Activated naive CD8-positive, alpha-beta T cell treated with anti-CD3 and anti-CD28 coated beads, Interleukin-2, amount 50 U/mL, for 24 hours (primary cell): ENCODE data around the gene TMEM179B.

ENCODE experiments used
- ATAC-seq: fragments of 150-1000 bp; cut with Tn5 transposase; one replicate; pipeline ENCODE4 v1.10.0; 2021
- DNase-seq: peaks from one replicate; pipeline ENCODE4 v3.0.0; 2021
- H3K27ac Mint-ChIP-seq: one replicate; pipeline ENCODE4 v1.8.0; 2021; ENCODE audit warnings: mild to moderate bottlenecking, mixed read lengths
- H3K27me3 Mint-ChIP-seq: one replicate; pipeline ENCODE4 v1.8.0; 2021; ENCODE audit warnings: mixed read lengths
- H3K36me3 Mint-ChIP-seq: one replicate; pipeline ENCODE4 v1.8.0; 2021; ENCODE audit warnings: low read depth, mixed read lengths
- H3K4me1 Mint-ChIP-seq: one replicate; pipeline ENCODE4 v1.8.0; 2021; ENCODE audit warnings: mixed read lengths
- H3K4me3 Mint-ChIP-seq: one replicate; pipeline ENCODE4 v1.8.0; 2021; ENCODE audit warnings: mild to moderate bottlenecking, moderate library complexity, mixed read lengths
- H3K9me3 Mint-ChIP-seq: one replicate; pipeline ENCODE4 v1.8.0; 2021; ENCODE audit warnings: mixed read lengths

TMEM179B gene

DNA sequence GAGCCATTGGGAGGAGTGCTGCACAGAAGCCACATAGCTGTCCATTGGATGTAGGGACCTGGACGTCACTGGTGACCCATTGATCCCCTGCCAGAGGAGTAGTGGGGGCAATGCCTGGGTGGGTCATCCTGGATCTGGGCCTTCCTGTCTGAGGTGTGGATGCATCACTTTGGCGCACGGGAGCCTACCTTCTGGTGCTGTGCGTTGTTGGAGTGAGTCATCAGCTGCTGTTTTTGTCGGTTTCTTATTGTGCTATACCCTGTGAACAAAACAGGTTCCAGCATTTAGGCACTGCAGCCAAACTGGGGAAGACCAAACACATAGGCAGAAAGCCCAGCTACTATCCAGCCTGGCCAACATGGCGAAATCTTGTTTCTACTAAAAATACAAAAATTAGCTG, 12.8 kb upstream of the TMEM179B start:
- no peak overlapping the region for H3K4me3 Mint-ChIP-seq
- no peak overlapping the region for H3K27ac Mint-ChIP-seq
- ATAC-seq = no peak

DNA sequence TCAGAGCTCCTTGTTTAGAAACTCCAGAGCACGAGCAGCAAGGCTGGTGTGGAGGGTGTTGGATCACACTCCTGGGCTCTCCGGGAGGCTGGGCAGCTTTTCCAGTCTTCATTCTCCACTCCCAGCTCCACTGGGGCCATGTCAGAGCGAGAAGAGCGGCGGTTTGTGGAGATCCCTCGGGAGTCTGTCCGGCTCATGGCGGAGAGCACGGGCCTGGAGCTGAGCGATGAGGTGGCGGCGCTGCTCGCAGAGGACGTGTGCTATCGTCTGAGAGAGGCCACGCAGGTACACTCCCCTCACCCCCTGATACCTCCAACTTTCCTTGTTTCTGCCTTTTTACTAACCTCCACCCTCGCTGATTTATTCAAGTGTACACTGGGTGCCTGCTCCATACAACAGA, 11.6 kb upstream of the TMEM179B start:
- peaks cover 10% of the 10 kb centered on the region for H3K36me3 Mint-ChIP-seq
- no peak for ATAC-seq
- DNase-seq = no peak
- H3K9me3 Mint-ChIP-seq = no peaks in the 10 kb centered on the region
- H3K27ac Mint-ChIP-seq = no peak overlapping the region
- H3K4me1 Mint-ChIP-seq = peaks cover 23% of the 10 kb centered on the region
- H3K4me3 Mint-ChIP-seq = no peak overlapping the region
- no peaks in the 10 kb centered on the region for H3K27me3 Mint-ChIP-seq

More for the DNA sequence above, 12.8 kb upstream of the TMEM179B start:
- Mint-ChIP-seq H3K36me3 (peaks cover 10% of the 10 kb centered on the region), H3K27me3 (no peaks in the 10 kb centered on the region), H3K4me1 (peaks cover 34% of the 10 kb centered on the region), H3K9me3 (no peaks in the 10 kb centered on the region)
- DNase-seq = no peak

DNA sequence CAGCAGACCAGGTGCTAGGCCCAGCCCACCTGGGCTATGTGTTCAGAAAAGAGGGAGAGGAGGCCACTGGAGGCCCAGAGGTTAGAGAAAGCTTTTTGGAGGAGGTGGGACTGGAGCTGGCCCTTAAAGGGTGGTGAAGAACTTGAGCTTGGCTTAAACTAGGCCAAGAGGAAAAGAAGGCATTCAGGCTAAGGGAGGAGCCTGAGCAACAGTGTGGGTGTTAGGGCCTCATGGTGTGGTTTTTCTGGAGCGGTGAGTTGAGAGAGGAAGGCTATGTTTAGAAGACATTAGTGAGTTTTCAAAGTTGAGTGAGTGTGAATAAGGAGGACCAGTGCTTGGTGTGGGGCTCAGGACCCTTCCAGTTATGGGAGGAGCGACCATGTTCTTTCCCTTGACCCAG, 9.8 kb upstream of the TMEM179B start:
- Mint-ChIP-seq H3K9me3 (no peaks in the 10 kb centered on the region), H3K27ac (peak overlapping the region; percentile 88), H3K27me3 (no peaks in the 10 kb centered on the region), H3K4me1 (peaks cover 13% of the 10 kb centered on the region), H3K36me3 (peaks cover 10% of the 10 kb centered on the region), H3K4me3 (peak overlapping the region; percentile 15)
- DNase-seq (no peak), ATAC-seq (peak; percentile 30)

DNA sequence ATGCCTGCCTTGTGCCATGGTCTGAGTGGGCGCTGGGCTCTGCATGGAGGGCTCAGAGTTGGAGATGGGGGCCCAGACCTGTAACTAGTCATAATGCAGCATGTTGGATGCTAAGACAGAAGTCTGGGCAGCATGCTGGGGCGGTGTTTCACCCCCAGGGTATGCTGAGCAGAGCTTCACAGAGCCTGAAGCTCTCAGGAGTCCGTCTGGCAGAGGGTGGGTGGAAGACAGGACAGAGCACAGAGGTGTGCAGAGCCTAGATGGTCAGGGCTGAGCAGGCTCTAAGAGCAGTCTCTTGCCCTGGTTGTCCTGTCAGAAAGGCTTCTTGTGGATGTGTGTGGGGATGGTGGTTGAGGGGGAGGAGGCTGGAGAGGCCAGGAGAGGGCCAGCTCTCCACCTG, 8.8 kb upstream of the TMEM179B start:
- Mint-ChIP-seq H3K9me3 (no peaks in the 10 kb centered on the region), H3K27ac (no peak overlapping the region), H3K27me3 (no peaks in the 10 kb centered on the region), H3K36me3 (peaks cover 10% of the 10 kb centered on the region), H3K4me1 (peaks cover 12% of the 10 kb centered on the region), H3K4me3 (no peak overlapping the region)
- ATAC-seq (peak; percentile 16), DNase-seq (no peak)

GRCh38 chr11:62782753-62783152, 4.4 kb upstream of the TMEM179B start:
- H3K27me3 Mint-ChIP-seq = no peaks in the 10 kb centered on the region
- H3K36me3 Mint-ChIP-seq = no peaks in the 10 kb centered on the region
- H3K4me1 Mint-ChIP-seq = peaks cover 12% of the 10 kb centered on the region
- DNase-seq (no peak), ATAC-seq (no peak)
- H3K4me3 Mint-ChIP-seq = no peak overlapping the region
- no peak overlapping the region for H3K27ac Mint-ChIP-seq
- H3K9me3 Mint-ChIP-seq = no peaks in the 10 kb centered on the region

DNA sequence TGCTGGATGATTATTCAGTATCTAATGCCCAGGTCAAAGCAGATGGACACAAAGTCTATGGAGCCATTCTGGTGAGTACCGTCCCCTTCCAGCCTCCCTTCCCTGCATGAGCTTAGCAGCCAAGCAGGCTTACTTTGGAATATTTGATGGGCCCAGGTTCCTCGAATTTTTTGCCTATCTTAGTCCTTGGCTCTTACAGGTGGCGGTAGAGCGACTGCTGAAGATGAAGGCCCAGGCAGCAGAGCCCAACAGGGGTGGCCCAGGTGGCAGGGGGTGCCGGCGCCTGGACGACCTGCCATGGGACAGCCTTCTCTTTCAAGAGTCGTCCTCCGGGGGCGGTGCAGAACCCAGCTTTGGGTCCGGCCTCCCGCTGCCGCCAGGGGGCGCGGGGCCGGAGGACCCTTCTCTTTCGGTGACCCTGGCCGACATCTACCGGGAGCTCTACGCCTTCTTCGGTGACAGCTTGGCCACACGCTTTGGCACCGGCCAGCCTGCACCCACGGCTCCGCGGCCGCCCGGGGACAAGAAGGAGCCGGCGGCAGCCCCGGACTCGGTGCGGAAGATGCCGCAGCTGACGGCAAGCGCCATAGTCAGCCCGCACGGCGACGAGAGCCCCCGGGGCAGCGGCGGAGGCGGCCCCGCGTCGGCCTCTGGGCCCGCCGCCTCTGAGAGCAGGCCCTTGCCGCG, 741 bp upstream of the TMEM179B start:
- no peaks in the 10 kb centered on the region for H3K27me3 Mint-ChIP-seq
- peak overlapping the region; percentile 84 for H3K27ac Mint-ChIP-seq
- DNase-seq (peak; percentile 90), ATAC-seq (peak; percentile 75)
- peaks cover 44% of the 10 kb centered on the region for H3K4me1 Mint-ChIP-seq
- H3K9me3 Mint-ChIP-seq = no peaks in the 10 kb centered on the region
- peaks cover 20% of the 10 kb centered on the region for H3K36me3 Mint-ChIP-seq
- peak overlapping the region; percentile 83 for H3K4me3 Mint-ChIP-seq

DNA sequence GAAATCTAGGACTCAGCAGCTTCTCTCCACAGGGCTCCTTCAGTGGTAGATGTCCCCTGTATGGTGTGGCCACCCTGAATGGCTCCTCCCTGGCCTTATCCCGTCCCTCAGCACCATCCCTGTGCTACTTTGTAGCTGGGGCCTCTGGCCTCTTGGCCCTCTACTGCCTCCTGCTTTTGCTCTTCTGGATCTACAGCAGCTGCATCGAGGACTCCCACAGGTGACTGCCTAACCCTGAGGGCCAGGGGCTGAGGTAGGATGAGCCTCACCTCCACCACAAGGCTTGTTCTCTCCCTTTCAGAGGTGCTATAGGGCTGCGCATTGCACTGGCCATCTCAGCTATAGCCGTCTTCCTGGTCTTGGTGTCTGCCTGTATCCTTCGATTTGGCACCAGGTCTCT, 1.8 kb downstream of the TMEM179B start:
- Mint-ChIP-seq H3K4me1 (peaks cover 53% of the 10 kb centered on the region), H3K27me3 (no peaks in the 10 kb centered on the region), H3K27ac (peak overlapping the region; percentile 89), H3K36me3 (peaks cover 33% of the 10 kb centered on the region), H3K4me3 (peak overlapping the region; percentile 92), H3K9me3 (no peaks in the 10 kb centered on the region)
- no peak for ATAC-seq
- DNase-seq = no peak

GRCh38 chr11:62789576-62789975, 2.4 kb downstream of the TMEM179B start:
- H3K27me3 Mint-ChIP-seq = no peaks in the 10 kb centered on the region
- peaks cover 53% of the 10 kb centered on the region for H3K4me1 Mint-ChIP-seq
- H3K36me3 Mint-ChIP-seq = peaks cover 38% of the 10 kb centered on the region
- ATAC-seq (no peak), DNase-seq (no peak)
- no peaks in the 10 kb centered on the region for H3K9me3 Mint-ChIP-seq
- peak overlapping the region; percentile 89 for H3K27ac Mint-ChIP-seq
- H3K4me3 Mint-ChIP-seq = peak overlapping the region; percentile 92

- Mint-ChIP-seq H3K27me3 (no peaks in the 10 kb centered on the region), H3K9me3 (no peaks in the 10 kb centered on the region), H3K4me3 (peak within 1 kb of the TSS; percentile 92), H3K27ac (peak within 1 kb of the TSS; percentile 89), H3K36me3 (peaks cover 53% of the 10 kb centered on the region), H3K4me1 (peaks cover 44% of the 10 kb centered on the region)
- DNase-seq = peak; percentile 94
- ATAC-seq = peak; percentile 81
Observed at GRCh38 chr11:62791501-62792201, 4.4 kb downstream of the TMEM179B start, which contains the start of gene TMEM223. Gene TMEM223 (minus strand): TSS chr11:62792006. CDS start chr11:62791994, 12 bp downstream.

DNA sequence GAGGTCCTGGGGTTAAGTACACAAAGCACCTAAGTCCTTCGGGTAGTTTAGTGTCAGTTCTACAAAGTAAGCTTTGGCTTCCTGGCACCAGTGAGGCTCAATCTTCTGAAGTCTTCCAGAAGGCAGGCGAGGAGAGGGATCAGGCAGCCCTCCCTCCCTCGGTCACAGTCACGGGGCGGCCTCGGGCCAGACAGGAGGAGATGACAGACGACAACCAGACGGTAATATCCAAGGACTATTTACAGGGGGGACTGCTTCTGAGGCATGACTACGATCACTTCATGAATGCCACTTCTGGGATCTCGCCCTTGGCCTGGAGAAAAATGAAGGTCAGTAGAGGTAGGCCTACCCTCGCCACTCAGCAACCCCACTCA, 5.0 kb downstream of the TMEM179B start:
- H3K27ac Mint-ChIP-seq = peak overlapping the region; percentile 89
- peak overlapping the region; percentile 92 for H3K4me3 Mint-ChIP-seq
- ATAC-seq = no peak
- peaks cover 44% of the 10 kb centered on the region for H3K4me1 Mint-ChIP-seq
- peaks cover 58% of the 10 kb centered on the region for H3K36me3 Mint-ChIP-seq
- DNase-seq = no peak
- no peaks in the 10 kb centered on the region for H3K27me3 Mint-ChIP-seq
- no peaks in the 10 kb centered on the region for H3K9me3 Mint-ChIP-seq

DNA sequence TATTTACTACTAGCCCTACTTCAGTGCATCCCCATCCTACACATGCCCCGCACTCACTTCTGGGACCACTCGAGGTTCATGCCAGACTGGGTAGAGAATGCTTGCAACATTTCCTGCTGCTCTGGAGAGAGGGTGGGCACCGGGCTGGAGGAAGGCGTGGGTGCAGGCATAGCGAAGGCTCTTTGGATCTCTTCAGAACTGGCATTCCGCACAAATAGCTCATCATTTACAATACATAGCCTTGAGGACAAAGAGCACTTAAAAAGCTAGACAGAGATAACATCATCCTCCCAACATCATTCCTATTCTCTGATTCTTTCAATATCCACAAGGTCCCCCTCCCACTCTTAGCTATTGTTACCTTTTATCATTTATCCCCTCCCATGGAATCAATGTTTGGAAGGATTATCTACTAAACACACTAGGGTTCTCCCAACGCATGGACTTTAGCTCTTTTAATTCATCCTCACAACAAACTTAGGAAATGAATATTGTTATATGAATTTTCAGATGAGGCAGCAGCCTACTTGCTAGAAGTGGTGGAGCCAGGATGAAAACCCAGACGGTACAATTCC, 7.1 kb downstream of the TMEM179B start:
- Mint-ChIP-seq H3K27ac (peak overlapping the region; percentile 33), H3K27me3 (no peaks in the 10 kb centered on the region), H3K36me3 (peaks cover 71% of the 10 kb centered on the region), H3K4me3 (no peak overlapping the region), H3K9me3 (no peaks in the 10 kb centered on the region), H3K4me1 (peaks cover 26% of the 10 kb centered on the region)
- no peak for ATAC-seq
- no peak for DNase-seq

DNA sequence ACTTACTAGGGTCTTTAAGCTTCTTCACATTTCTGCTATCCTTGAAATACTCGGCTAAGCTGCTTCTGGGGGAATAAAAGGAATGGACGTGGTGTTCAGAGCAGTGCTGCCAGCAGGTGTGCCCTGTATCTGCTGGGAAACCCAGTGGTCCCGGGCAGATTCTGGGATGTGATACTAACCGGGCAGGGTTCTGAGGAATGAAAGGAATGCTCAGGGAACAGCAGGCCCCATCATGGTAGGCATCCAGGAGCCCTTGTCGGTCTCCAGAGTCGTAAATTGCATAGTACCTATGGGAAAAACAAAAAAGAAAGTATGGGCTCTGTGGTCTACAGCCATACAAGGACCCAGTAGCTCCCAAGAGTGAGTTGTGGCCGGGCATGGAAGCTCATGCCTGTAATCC, 9.1 kb downstream of the TMEM179B start:
- peaks cover 66% of the 10 kb centered on the region for H3K36me3 Mint-ChIP-seq
- H3K4me3 Mint-ChIP-seq = no peak overlapping the region
- H3K27ac Mint-ChIP-seq = no peak overlapping the region
- no peaks in the 10 kb centered on the region for H3K27me3 Mint-ChIP-seq
- H3K9me3 Mint-ChIP-seq = no peaks in the 10 kb centered on the region
- H3K4me1 Mint-ChIP-seq = peaks cover 11% of the 10 kb centered on the region
- DNase-seq (no peak), ATAC-seq (no peak)

DNA sequence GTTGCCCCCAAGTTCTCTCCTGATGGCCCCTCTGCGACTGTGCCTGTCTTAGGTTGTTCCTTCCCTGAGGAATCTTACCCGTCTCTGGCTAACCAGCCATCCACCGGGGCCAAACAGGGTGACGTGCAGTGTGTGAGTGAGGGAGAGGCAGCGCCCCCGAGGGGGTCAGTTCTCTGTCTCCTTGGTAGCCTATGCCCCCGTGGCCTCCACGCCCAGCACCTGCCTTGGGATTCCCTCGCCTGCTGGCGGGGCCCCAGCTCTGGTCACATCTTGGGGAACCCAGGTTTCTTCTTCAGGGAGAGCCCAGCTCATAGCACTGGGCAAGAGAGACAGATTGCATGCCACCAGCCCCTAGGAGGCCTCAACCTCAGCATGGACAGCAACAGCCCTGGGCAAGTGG, 12.3 kb downstream of the TMEM179B start:
- H3K9me3 Mint-ChIP-seq = no peaks in the 10 kb centered on the region
- peaks cover 29% of the 10 kb centered on the region for H3K4me1 Mint-ChIP-seq
- no peak overlapping the region for H3K27ac Mint-ChIP-seq
- ATAC-seq (no peak), DNase-seq (no peak)
- no peaks in the 10 kb centered on the region for H3K27me3 Mint-ChIP-seq
- H3K36me3 Mint-ChIP-seq = peaks cover 75% of the 10 kb centered on the region
- H3K4me3 Mint-ChIP-seq = no peak overlapping the region

GRCh38 chr11:62801071-62801470, 13.9 kb downstream of the TMEM179B start:
- Mint-ChIP-seq H3K4me3 (no peak overlapping the region), H3K36me3 (peaks cover 68% of the 10 kb centered on the region), H3K9me3 (no peaks in the 10 kb centered on the region), H3K27me3 (no peaks in the 10 kb centered on the region), H3K4me1 (peaks cover 36% of the 10 kb centered on the region), H3K27ac (peak overlapping the region; percentile 44)
- ATAC-seq (no peak), DNase-seq (no peak)
